IMR-90 (cell line): ENCODE data around the gene KCNT1. TPM values are rescaled to one million over a fixed set of nuclear protein-coding genes. Genes with fewer than 3 reads are reported as not detected.

ENCODE experiments used
- ATAC-seq: fragments of 200-7000 bp; cut with Tn5 transposase; 2 replicates; pipeline ENCODE4 v1.9.1; 2020; ENCODE audit warnings: low read depth, mild to moderate bottlenecking, moderate library complexity
- BruUV-seq: library from RNA; stranded (reverse); fragments of 400-500 nt; replicated peaks from 2 replicates; lab custom pipeline; 2021; lab: Mats Ljungman, UMichigan
- CTCF ChIA-PET: fragments of 300-600 bp; formaldehyde crosslinking; extraction: SDS; loops from one replicate; lab custom pipeline; 2021; ENCODE audit warnings: antibody characterized with exemption; lab: Yijun Ruan, JAX
- POLR2A ChIA-PET: fragments of 300-600 bp; sonication (Branson Sonifier 250); formaldehyde crosslinking; loops from one replicate; lab custom pipeline; 2022; ENCODE audit warnings: antibody characterized with exemption; ENCODE audit not compliant: unreplicated experiment; lab: Charles Lee
- DNase-seq: peaks from one replicate; pipeline ENCODE4 v3.0.0; 2013
- H2AFZ ChIP-seq: replicated peaks from 2 replicates; pipeline ENCODE3; 2013; ENCODE audit warnings: low read length, mild to moderate bottlenecking; ENCODE audit not compliant: poor library complexity
- H2AK5ac ChIP-seq: 2 replicates; pipeline ENCODE4 v1.6.1; 2013; ENCODE audit warnings: low read depth, low read length, inconsistent platforms
- H2AK9ac ChIP-seq: replicated peaks from 2 replicates; pipeline ENCODE3; 2013; ENCODE audit warnings: mild to moderate bottlenecking, low read depth, low read length, moderate library complexity; ENCODE audit not compliant: poor library complexity
- H2BK120ac ChIP-seq: 2 replicates; pipeline ENCODE4 v1.6.1; 2013; ENCODE audit warnings: low read depth, low read length, inconsistent platforms
- H2BK15ac ChIP-seq: 3 replicates; pipeline ENCODE4 v1.6.1; 2013; ENCODE audit warnings: low read depth, low read length, inconsistent platforms
- H2BK20ac ChIP-seq: 2 replicates; pipeline ENCODE4 v1.6.1; 2013; ENCODE audit warnings: low read depth, mild to moderate bottlenecking, inconsistent platforms, low read length, moderate library complexity
- H2BK5ac ChIP-seq: 2 replicates; pipeline ENCODE4 v1.6.1; 2013; ENCODE audit warnings: mild to moderate bottlenecking, low read depth, low read length, inconsistent platforms; ENCODE audit not compliant: poor library complexity, severe bottlenecking
- H3K14ac ChIP-seq: replicated peaks from 2 replicates; pipeline ENCODE4 v1.6.1; 2013; ENCODE audit warnings: low read depth, low read length, inconsistent platforms
- H3K18ac ChIP-seq: 2 replicates; pipeline ENCODE4 v1.6.1; 2013; ENCODE audit warnings: low read depth, low read length, control low read depth
- H3K23ac ChIP-seq: 2 replicates; pipeline ENCODE4 v1.6.1; 2013; ENCODE audit warnings: low read depth, low read length, inconsistent platforms
- H3K27ac ChIP-seq: 2 replicates; pipeline ENCODE4 v1.5.1; 2013; ENCODE audit warnings: mild to moderate bottlenecking, control low read depth, low read length; ENCODE audit not compliant: insufficient read depth
- H3K27me3 ChIP-seq: 2 replicates; pipeline ENCODE4 v1.6.1; 2013; ENCODE audit warnings: low read length; ENCODE audit not compliant: control insufficient read depth, insufficient read depth
- H3K36me3 ChIP-seq: 2 replicates; pipeline ENCODE4 v1.6.1; 2013; ENCODE audit warnings: low read length, mixed read lengths; ENCODE audit not compliant: control insufficient read depth, insufficient read depth
- H3K4ac ChIP-seq: 2 replicates; pipeline ENCODE4 v1.6.1; 2013; ENCODE audit warnings: low read depth, low read length, inconsistent platforms
- H3K4me1 ChIP-seq: 2 replicates; pipeline ENCODE4 v1.6.1; 2013; ENCODE audit warnings: low read length, mixed read lengths; ENCODE audit not compliant: control insufficient read depth, insufficient read depth
- H3K4me2 ChIP-seq: 2 replicates; pipeline ENCODE4 v1.6.1; 2013; ENCODE audit warnings: low read depth, mild to moderate bottlenecking, control low read depth, low read length, moderate library complexity
- H3K4me3 ChIP-seq: 2 replicates; pipeline ENCODE4 v1.5.1; 2013; ENCODE audit warnings: low read depth, mild to moderate bottlenecking, control low read depth, low read length, moderate library complexity; ENCODE audit not compliant: insufficient read depth
- H3K56ac ChIP-seq: 2 replicates; pipeline ENCODE4 v1.6.1; 2013; ENCODE audit warnings: low read length, inconsistent platforms; ENCODE audit not compliant: insufficient read depth; ENCODE audit errors: extremely low read depth
- H3K79me1 ChIP-seq, 2 experiments: 2 replicates each; pipeline ENCODE4 v1.6.1; 2013; ENCODE audit warnings: low read length in 2 of 2, inconsistent platforms in 1 of 2, low read depth in 1 of 2
- H3K9ac ChIP-seq: 2 replicates; pipeline ENCODE4 v1.6.1; 2013; ENCODE audit warnings: low read depth, low read length, control low read depth
- H3K9me1 ChIP-seq: 2 replicates; pipeline ENCODE4 v1.6.1; 2013; ENCODE audit warnings: low read length, inconsistent platforms; ENCODE audit not compliant: insufficient read depth
- H3K9me3 ChIP-seq: 2 replicates; pipeline ENCODE4 v1.6.1; 2013; ENCODE audit warnings: low read length; ENCODE audit not compliant: control insufficient read depth, insufficient read depth
- H4K20me1 ChIP-seq: 2 replicates; pipeline ENCODE4 v1.6.1; 2013; ENCODE audit warnings: low read length, inconsistent platforms; ENCODE audit not compliant: insufficient read depth
- H4K5ac ChIP-seq: 2 replicates; pipeline ENCODE4 v1.6.1; 2013; ENCODE audit warnings: mild to moderate bottlenecking, low read depth, low read length, control low read depth
- H4K8ac ChIP-seq, 2 experiments: 2 replicates each; pipeline ENCODE4 v1.6.1; 2013; ENCODE audit warnings: low read depth in 2 of 2, low read length in 2 of 2, control low read depth in 1 of 2, inconsistent platforms in 1 of 2
- H4K91ac ChIP-seq: 2 replicates; pipeline ENCODE4 v1.6.1; 2013; ENCODE audit warnings: low read depth, low read length, inconsistent platforms; ENCODE audit not compliant: insufficient read depth
- FOS ChIP-seq: fragments of 150-350 bp; IDR thresholded peaks from 2 replicates; pipeline ENCODE4 v1.6.1; 2016; ENCODE audit warnings: low read depth, low read length
- MAFK ChIP-seq: IDR thresholded peaks from 2 replicates; pipeline ENCODE4 v1.6.1; 2012; ENCODE audit warnings: low read depth, low read length, improper control_type of control experiment
- MAZ ChIP-seq: IDR thresholded peaks from 2 replicates; pipeline ENCODE4 v1.6.1; 2012; ENCODE audit warnings: low read depth, mild to moderate bottlenecking, low read length, improper control_type of control experiment, moderate library complexity, borderline replicate concordance
- NFE2L2 ChIP-seq: fragments of 150-350 bp; IDR thresholded peaks from 2 replicates; pipeline ENCODE4 v1.6.1; 2016; ENCODE audit warnings: low read depth, mild to moderate bottlenecking, low read length
- RCOR1 ChIP-seq: IDR thresholded peaks from 2 replicates; pipeline ENCODE4 v1.6.1; 2012; ENCODE audit warnings: mild to moderate bottlenecking, low read length, improper control_type of control experiment; ENCODE audit not compliant: insufficient replicate concordance
- WGBS, 2 experiments: methylation state at CpG; one replicate each; pipeline versions ENCODE4 v1.1.5 to v1.1.7; 2013; ENCODE audit warnings: missing lambda C conversion rate in 2 of 2; ENCODE audit not compliant: insufficient read length in 1 of 2; ENCODE audit errors: extremely low coverage in 2 of 2; 5-methylcytosine and 5-hydroxymethylcytosine counted together
- dilution Hi-C: fragments of 300-500 bp; cut with HindIII; formaldehyde crosslinking; loops from one replicate; pipeline ENCODE4 v1.14.3; 2018; ENCODE audit warnings: low sequenced_read_pairs; ENCODE audit not compliant: unreplicated experiment
- in situ Hi-C: fragments of 300-500 bp; cut with MboI; formaldehyde crosslinking; loops from 3 replicates; pipeline ENCODE4 v1.14.3; 2019; ENCODE audit warnings: low sequenced_read_pairs, inconsistent platforms, mixed read lengths
- intact Hi-C: fragments of 100-400 bp; cut with micrococcal nuclease; formaldehyde crosslinking; loops from 2 replicates; pipeline ENCODE4 v1.10.0; 2022
- polyA plus RNA-seq, 3 experiments: library from polyadenylated mRNA; depleted of rRNA; stranded (reverse); fragments of >200 nt; gene quantifications; 2 replicates each; pipeline ENCODE4 v1.2.3, GENCODE V29; 2012; ENCODE audit warnings: low replicate concordance in 1 of 3
- total RNA-seq: library from RNA; depleted of rRNA; stranded (reverse); fragments of >200 nt; gene quantifications from 2 replicates; pipeline ENCODE4 v1.2.3, GENCODE V29; 2012
- TF ChIP-seq, protein P1 (sequence below): conservative IDR thresholded peaks from 2 replicates; pipeline ENCODE4 v1.5.1; 2012; ENCODE audit warnings: mild to moderate bottlenecking, low read depth, low read length, improper control_type of control experiment
- TF ChIP-seq, protein P2 (sequence below): fragments of 150-350 bp; IDR thresholded peaks from 2 replicates; pipeline ENCODE4 v1.6.1; 2017; ENCODE audit warnings: mild to moderate bottlenecking, antibody characterized with exemption, low read length, low read depth
- TF ChIP-seq, protein P3 (sequence below): fragments of 150-350 bp; IDR thresholded peaks from 2 replicates; pipeline ENCODE4 v1.6.1; 2016; ENCODE audit warnings: low read depth, mild to moderate bottlenecking, low read length, moderate library complexity, borderline replicate concordance

The KCNT1 gene
- total and polyA plus RNA-seq, 2 of the 4 experiments (the other 2 are of a cell fraction): not detected

DNA sequence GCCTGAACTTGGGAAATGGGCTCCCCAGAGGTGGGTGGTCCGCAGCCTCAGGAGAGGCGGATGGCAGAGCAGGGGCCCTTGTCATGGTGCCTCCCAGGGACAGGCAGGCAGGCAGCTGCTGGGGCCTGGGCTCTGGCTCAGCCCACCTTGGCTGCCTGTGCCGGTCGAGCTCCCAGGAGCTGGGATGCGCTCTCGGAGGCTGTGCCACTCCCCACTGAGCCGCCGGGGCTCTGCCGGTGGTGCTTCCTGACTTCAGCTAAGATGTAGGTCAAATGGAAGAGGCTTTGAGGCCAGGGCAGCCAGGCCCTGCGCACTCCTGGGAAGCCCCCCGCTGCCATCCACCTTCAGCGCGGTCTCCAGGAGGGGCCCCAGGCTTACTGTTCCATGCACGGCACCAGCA lies 41.0 kb downstream of the KCNT1 start (continued):
- TF ChIP-seq, protein P1, sequence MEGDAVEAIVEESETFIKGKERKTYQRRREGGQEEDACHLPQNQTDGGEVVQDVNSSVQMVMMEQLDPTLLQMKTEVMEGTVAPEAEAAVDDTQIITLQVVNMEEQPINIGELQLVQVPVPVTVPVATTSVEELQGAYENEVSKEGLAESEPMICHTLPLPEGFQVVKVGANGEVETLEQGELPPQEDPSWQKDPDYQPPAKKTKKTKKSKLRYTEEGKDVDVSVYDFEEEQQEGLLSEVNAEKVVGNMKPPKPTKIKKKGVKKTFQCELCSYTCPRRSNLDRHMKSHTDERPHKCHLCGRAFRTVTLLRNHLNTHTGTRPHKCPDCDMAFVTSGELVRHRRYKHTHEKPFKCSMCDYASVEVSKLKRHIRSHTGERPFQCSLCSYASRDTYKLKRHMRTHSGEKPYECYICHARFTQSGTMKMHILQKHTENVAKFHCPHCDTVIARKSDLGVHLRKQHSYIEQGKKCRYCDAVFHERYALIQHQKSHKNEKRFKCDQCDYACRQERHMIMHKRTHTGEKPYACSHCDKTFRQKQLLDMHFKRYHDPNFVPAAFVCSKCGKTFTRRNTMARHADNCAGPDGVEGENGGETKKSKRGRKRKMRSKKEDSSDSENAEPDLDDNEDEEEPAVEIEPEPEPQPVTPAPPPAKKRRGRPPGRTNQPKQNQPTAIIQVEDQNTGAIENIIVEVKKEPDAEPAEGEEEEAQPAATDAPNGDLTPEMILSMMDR: no peak

DNA sequence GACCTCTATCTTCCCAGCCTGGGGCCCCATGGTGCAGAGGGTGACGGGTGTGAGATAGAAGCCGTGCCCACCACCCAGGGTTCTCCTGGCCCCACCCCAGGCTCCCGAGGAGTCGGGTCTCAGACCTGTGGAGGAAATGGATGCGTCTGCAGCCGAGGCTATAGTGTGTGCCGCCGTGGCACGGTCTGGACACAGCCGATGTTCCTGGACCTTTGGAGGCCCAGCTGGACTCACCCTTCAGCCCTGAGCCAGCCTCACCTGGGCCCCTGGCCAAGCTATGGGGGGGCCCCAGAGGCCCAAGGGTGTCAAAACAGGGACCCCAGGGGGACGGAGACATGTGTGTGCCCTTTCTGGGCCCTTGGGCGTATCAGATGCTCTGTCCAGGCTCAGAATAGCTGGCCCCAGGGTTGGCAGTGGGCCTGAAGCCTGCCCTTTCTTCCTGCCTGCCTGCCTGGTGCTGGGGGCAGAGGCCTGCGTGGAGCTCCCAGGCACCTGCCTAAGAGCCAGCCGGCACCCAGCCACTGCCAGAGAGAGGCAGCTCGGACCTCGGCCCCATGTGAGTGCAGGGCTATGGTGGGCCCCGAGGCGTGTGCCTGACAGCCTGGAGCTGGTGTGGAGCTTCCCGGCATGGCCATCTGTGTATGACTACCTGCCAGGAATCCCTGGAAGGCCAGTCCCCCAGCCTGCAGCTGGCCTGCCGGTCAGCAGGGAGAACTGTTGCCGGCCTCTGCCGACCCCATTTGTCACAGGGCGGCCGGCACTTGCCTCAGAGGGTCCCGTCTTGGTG lies 41.8 kb downstream of the KCNT1 start:
- Histone ChIP-seq H4K8ac (no peak overlapping the region), H2BK5ac (no peak overlapping the region), H3K4me3 (no peak overlapping the region), H3K27me3 (peaks cover 18% of the 10 kb centered on the region; the same call in 1 of the 2 replicates), H3K9me1 (no peaks in the 10 kb centered on the region), H2AK9ac (no peak overlapping the region), H3K56ac (no peak overlapping the region), H3K18ac (no peak overlapping the region), H3K4ac (no peak overlapping the region), H3K27ac (no peak overlapping the region), H3K4me2 (no peak overlapping the region), H4K20me1 (no peaks in the 10 kb centered on the region), H2BK120ac (no peak overlapping the region), H3K23ac (no peak overlapping the region), H3K9ac (no peak overlapping the region), H4K5ac (no peak overlapping the region), H3K36me3 (no peaks in the 10 kb centered on the region), H2BK15ac (no peak overlapping the region), H2AK5ac (no peak overlapping the region), H2AFZ (no peak overlapping the region), H4K91ac (no peak overlapping the region), H2BK20ac (no peak overlapping the region), H3K14ac (no peak overlapping the region), H3K4me1 (no peaks in the 10 kb centered on the region), H3K79me1 (no peaks in the 10 kb centered on the region), H3K9me3 (no peaks in the 10 kb centered on the region)
- ChIA-PET CTCF (no interaction called here), POLR2A (no interaction called here)
- no TSS peak for BruUV-seq
- dilution Hi-C loops (no loop called here), intact Hi-C loops (no loop called here), in situ Hi-C loops (no loop called here)
- DNase-seq: no peak
- WGBS, 2 experiments: 55% methylated on average over 9 of the region's 25 CpGs; no CpG with 5 or more reads in 1 of the 2 experiments
- no peak for ATAC-seq
- TF ChIP-seq, protein P1: no peak
- TF ChIP-seq RCOR1 (no peak), MAZ (no peak), FOS (no peak), NFE2L2 (no peak), MAFK (no peak)
- TF ChIP-seq, protein P2, sequence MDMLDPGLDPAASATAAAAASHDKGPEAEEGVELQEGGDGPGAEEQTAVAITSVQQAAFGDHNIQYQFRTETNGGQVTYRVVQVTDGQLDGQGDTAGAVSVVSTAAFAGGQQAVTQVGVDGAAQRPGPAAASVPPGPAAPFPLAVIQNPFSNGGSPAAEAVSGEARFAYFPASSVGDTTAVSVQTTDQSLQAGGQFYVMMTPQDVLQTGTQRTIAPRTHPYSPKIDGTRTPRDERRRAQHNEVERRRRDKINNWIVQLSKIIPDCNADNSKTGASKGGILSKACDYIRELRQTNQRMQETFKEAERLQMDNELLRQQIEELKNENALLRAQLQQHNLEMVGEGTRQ: no peak
- TF ChIP-seq, protein P3, sequence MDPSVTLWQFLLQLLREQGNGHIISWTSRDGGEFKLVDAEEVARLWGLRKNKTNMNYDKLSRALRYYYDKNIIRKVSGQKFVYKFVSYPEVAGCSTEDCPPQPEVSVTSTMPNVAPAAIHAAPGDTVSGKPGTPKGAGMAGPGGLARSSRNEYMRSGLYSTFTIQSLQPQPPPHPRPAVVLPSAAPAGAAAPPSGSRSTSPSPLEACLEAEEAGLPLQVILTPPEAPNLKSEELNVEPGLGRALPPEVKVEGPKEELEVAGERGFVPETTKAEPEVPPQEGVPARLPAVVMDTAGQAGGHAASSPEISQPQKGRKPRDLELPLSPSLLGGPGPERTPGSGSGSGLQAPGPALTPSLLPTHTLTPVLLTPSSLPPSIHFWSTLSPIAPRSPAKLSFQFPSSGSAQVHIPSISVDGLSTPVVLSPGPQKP: no peak
